ENCODE data around the gene RAPGEF1. TPM values are rescaled to one million over a fixed set of nuclear protein-coding genes. Genes with fewer than 3 reads are reported as not detected.
"Not testable (repeated sequence)": the region's sequence is repeated elsewhere in the genome, so short reads cannot be mapped to it uniquely, and the experiment has no call there.

RAPGEF1 gene
- total RNA-seq, 1 experiment from 2014 or later = 40.8 TPM

GRCh38 chr9:131562032-131562959, 177.6 kb downstream of the RAPGEF1 start:
- in situ Hi-C loops (cut with HindIII; ENCODE audit: low sequenced_read_pairs) = no loop called here
- no peak for DNase-seq (ENCODE audit: low spot score)

GRCh38 chr9:131559421-131560000, 180.4 kb downstream of the RAPGEF1 start:
- no peak for DNase-seq (ENCODE audit: low spot score)
- in situ Hi-C loops (cut with HindIII; ENCODE audit: low sequenced_read_pairs) = no loop called here

GRCh38 chr9:131557855-131558548, 181.9 kb downstream of the RAPGEF1 start:
- in situ Hi-C loops (cut with HindIII; ENCODE audit: low sequenced_read_pairs) = no loop called here
- DNase-seq (ENCODE audit: low spot score) = no peak

- in situ Hi-C loops (cut with HindIII; ENCODE audit: low sequenced_read_pairs) = no loop called here
- no peak for DNase-seq (ENCODE audit: low spot score)
These were observed 183.8 kb downstream of the RAPGEF1 start for GRCh38 chr9:131555841-131556673.

DNA sequence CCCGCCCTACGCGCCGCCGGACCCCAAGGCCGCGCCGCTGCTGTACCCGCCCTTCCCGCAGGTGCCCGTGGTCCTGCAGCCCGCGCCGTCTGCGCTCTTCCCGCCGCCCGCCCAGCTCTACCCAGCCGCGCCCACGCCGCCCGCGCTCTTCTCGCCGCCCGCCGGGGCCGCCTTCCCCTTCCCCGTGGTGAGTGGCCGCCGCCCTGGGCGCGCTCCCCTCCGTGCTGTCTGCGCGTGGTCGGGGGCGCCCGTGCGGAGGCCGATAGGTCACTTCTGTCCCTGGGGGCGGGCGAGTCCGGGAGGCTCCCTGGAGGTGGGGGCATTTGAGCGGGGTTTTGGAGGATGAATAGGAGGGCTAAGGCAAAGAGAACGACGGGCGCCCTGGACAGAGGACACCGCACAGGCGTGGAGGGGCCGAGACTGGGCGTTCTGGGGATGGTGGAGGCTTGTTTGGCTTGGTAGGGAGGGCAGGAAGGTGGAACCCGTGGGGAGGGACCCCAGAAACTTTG, 185.0 kb downstream of the RAPGEF1 start:
- in situ Hi-C loops (cut with HindIII; ENCODE audit: low sequenced_read_pairs) = no loop called here
- DNase-seq (ENCODE audit: low spot score) = no peak

GRCh38 chr9:131554087-131554842, 185.6 kb downstream of the RAPGEF1 start:
- in situ Hi-C loops (cut with HindIII; ENCODE audit: low sequenced_read_pairs) = no loop called here
- no peak for DNase-seq (ENCODE audit: low spot score)

DNA sequence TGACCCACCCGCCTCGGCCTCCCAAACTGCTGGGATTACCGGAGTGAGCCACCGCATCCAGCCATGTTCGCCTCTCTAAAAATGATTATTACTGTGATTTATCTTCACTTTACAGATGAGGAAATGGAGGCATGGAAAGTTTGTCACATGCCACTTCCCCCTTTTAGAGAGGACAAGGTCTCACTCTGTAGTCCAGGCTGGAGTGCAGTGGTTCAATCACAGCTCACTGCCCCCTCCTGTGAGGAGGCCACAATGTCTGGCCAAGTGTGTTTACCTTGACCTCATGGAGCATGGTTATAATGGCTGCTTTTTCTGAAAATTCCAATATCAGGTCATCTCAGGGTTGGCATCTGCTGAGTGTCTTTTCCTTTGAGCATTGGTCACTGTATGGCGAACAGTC, 187.8 kb downstream of the RAPGEF1 start:
- in situ Hi-C loops (cut with HindIII; ENCODE audit: low sequenced_read_pairs) = no loop called here

GRCh38 chr9:131550465-131550864, 189.4 kb downstream of the RAPGEF1 start:
- in situ Hi-C loops (cut with HindIII; ENCODE audit: low sequenced_read_pairs); DNase-seq (ENCODE audit: low spot score): not testable (repeated sequence)

More for the DNA sequence above, 187.8 kb downstream of the RAPGEF1 start:
- no peak for DNase-seq (ENCODE audit: low spot score)

DNA sequence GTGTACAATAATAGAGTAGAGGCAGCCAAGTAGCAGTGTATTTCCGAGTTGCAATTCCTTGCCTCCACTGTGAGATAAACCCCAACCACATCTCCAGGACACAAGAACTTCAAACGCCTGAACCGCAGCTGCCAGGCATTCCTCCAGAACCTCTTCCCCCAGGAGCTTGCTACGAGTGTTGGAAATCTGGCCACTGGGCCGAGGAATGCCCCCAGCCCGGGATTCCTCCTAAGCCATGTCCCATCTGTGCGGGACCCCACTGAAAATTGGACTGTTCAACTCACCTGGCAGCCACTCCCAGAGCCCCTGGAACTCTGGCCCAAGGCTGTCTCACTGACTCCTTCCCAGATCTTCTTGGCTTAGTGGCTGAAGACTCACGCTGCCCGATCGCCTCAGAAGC, 190.7 kb downstream of the RAPGEF1 start:
- in situ Hi-C loops (cut with HindIII; ENCODE audit: low sequenced_read_pairs); DNase-seq (ENCODE audit: low spot score): not testable (repeated sequence)

DNA sequence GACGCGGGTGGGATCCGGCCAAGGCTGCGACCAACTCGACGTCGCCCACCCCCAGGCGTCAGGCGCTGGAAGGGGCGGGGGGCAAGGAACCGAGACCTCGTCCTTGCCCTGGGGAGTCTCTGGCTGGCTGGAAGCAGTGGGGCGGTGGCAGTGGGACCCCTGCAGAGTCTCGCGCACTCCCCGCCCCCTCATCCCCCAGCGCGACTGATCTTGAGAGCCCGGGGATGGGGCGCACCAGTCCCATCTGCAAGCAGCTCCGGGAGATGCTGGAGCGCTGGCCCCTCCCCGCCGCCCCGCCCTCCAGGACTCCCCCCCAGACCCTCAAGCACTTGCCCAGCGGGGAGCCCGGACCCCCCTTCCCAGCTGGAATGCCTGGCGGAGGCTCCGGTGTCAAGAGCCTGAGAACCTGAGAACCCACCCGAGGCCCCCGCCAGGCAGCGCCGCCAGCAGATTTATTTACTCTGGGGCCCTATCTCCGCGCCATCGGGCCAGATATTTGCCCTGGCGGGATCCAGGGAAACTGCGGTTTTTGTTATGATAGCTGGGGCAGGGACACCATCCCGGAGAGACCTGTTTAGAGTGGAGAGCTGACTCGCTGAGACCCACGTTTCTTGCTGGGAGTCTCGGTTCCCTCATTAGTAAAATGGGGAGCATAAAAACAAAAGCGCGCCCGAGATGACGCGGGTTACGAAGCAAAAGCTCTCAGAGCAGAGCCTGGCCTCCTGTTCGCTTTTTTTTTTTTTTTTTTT, 193.4 kb downstream of the RAPGEF1 start:
- in situ Hi-C loops (cut with HindIII; ENCODE audit: low sequenced_read_pairs) = no loop called here
- no peak for DNase-seq (ENCODE audit: low spot score)

GRCh38 chr9:131545786-131546335, 194.0 kb downstream of the RAPGEF1 start:
- DNase-seq (ENCODE audit: low spot score) = no peak
- in situ Hi-C loops (cut with HindIII; ENCODE audit: low sequenced_read_pairs) = no loop called here

DNA sequence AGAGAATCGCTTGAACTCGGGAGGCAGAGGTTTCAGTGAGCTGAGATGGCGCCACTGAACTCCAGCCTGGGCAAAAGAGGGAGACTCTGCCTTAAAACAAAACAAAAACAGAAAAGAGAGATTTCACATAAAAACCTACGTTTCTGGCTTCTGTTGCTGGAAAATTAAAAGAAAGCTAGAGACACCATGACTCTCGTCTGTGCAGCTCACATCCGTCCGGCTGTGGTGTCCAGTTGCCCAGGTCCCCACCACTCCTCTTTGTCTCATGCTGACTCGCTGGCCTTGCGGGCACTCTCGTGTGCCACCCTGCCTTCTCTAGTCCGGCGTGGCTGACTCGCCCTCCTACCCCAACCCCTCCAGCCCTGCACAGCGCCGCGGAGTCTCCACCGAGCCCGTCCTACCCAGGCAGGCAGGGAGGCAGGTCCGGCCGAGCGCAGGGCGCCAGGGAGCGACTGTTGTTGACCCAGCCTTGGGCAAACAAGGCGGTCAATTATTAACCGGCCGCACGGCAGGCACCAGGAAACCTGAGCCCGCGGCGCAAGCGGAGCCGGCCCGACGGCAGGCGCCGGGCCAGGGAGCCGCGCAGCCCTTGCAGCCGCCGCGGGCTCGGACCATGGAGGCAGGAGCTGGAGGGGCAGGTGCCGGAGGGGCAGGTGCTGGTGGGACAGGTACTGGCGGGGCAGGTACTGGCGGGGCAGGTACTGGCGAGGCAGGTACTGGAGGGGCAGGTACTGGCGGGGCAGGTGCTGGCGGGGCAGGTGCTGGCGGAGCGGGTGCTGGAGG, 194.7 kb downstream of the RAPGEF1 start, which contains the start of gene PRRT1B:
Gene PRRT1B (plus strand): TSS at position 521 of the 783 bp plus-strand sequence. CDS start 93 bp downstream, at position 614.
- no peak for DNase-seq (ENCODE audit: low spot score)
- in situ Hi-C loops (cut with HindIII; ENCODE audit: low sequenced_read_pairs) = no loop called here

- no peak for DNase-seq (ENCODE audit: low spot score)
- in situ Hi-C loops (cut with HindIII; ENCODE audit: low sequenced_read_pairs) = no loop called here
These were observed 196.7 kb downstream of the RAPGEF1 start for GRCh38 chr9:131543141-131543540.

DNA sequence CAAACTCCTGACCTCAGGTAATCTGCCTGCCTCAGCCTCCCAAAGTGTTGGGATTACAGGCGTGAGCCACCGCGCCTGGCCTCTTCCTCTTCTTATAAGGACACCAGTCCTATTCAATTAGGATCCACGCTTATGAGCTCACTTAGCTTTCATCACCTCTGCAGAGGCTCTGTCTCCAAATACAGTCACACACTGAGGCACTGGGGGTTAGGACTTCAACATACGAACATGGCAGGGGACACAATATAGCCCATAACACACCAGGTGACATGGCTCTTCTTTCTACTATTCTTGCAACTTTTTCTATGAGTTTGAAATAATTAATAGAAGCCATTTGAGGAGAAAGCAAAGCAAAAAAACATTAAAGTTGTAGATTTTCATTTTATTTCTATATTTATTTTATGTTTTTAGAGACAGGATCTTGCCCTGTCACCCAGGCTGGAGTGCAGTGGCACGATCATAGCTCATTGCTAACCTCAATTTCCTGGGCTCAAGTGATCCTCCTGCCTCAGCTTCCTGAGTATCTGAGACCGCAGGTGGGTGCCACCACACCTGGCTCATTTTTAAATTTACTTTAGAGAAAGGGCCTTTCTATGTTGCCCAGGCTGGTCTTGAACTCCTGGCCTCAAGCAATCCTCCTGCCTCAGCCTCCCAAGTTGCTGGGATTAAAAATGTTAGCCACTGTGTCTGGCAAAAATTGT, 200.5 kb downstream of the RAPGEF1 start:
- in situ Hi-C loops (cut with HindIII; ENCODE audit: low sequenced_read_pairs) = no loop called here
- DNase-seq (ENCODE audit: low spot score) = no peak

GRCh38 chr9:131537946-131538345, 201.9 kb downstream of the RAPGEF1 start:
- in situ Hi-C loops (cut with HindIII; ENCODE audit: low sequenced_read_pairs) = no loop called here
- no peak for DNase-seq (ENCODE audit: low spot score)

DNA sequence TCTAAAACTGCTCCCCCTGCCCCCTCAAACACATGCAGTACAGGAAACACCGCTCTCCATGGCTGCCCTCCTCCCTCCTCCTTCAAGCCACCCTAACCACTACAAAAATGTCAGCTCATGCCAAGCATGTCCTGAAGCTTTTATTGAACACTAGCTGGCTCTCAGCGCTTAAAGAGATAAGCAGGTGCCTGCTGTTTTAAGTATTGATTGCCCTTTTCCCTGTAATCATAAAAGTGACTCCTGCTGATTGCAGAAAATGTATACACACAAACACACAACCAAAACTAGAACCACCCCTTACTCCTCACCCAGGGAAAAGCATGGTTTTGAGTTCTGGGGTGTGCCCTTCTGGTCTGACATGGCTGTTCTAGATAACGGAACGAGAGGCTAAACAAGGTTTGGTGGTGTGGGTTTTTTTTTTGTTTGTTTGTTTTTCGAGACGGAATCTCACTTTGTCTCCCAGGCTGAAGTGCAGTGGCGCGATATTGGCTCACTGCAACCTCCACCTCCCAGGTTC, 205.1 kb downstream of the RAPGEF1 start:
- DNase-seq (ENCODE audit: low spot score) = no peak
- in situ Hi-C loops (cut with HindIII; ENCODE audit: low sequenced_read_pairs) = no loop called here

Data from G401 (cell line).